ENCODE data around the gene SNURF.

DNA sequence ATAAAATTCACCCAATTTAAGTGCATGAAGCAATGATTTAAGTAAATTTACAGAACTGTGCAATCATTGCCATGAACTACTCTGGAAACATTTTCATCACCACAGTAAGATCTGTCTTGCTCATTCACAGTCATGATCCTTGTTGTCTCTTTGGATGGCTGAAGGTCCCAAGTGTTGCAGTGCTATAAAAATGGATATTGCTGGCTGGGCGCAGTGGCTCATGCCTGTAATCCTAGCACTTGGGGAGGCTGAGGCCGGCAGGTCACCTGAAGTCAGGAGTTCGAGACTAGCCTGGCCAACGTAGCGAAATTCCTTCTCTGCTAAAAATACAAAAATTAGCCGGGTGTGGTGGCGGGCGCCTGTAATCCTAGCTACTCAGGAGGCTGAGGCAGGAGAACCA is 17.0 kb downstream of the SNURF start:
- TF ChIP-seq FOS (IDR thresholded peaks at IDR 0.05; ENCODE audit: low read depth, low read length) (no peak), POLR2A (IDR thresholded peaks at IDR 0.05; ENCODE audit: low read depth, low read length) (no peak), CTCF (conservative IDR thresholded peaks at IDR 0.05; ENCODE audit: low read depth, low read length) (no peak), CEBPB (IDR thresholded peaks at IDR 0.05; ENCODE audit: low read depth, low read length) (no peak), MAZ (IDR thresholded peaks at IDR 0.05; ENCODE audit: borderline replicate concordance, low read depth, low read length) (no peak), RCOR1 (IDR thresholded peaks at IDR 0.05; ENCODE audit: insufficient replicate concordance, low read length) (no peak), SMC3 (IDR thresholded peaks at IDR 0.05; ENCODE audit: low read depth, low read length) (no peak), MAFK (IDR thresholded peaks at IDR 0.05; ENCODE audit: low read depth, low read length) (no peak), RFX5 (IDR thresholded peaks at IDR 0.05; ENCODE audit: low read depth, low read length) (no peak), BHLHE40 (IDR thresholded peaks at IDR 0.05; ENCODE audit: low read depth, low read length) (no peak), RAD21 (IDR thresholded peaks at IDR 0.05; ENCODE audit: low read length) (no peak), MXI1 (IDR thresholded peaks at IDR 0.05; ENCODE audit: borderline replicate concordance, low read depth, low read length) (no peak)
- TF ChIP-seq, protein P1, sequence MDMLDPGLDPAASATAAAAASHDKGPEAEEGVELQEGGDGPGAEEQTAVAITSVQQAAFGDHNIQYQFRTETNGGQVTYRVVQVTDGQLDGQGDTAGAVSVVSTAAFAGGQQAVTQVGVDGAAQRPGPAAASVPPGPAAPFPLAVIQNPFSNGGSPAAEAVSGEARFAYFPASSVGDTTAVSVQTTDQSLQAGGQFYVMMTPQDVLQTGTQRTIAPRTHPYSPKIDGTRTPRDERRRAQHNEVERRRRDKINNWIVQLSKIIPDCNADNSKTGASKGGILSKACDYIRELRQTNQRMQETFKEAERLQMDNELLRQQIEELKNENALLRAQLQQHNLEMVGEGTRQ (IDR thresholded peaks at IDR 0.05; ENCODE audit: low read depth, low read length), result no peak
- TF ChIP-seq, protein P2, sequence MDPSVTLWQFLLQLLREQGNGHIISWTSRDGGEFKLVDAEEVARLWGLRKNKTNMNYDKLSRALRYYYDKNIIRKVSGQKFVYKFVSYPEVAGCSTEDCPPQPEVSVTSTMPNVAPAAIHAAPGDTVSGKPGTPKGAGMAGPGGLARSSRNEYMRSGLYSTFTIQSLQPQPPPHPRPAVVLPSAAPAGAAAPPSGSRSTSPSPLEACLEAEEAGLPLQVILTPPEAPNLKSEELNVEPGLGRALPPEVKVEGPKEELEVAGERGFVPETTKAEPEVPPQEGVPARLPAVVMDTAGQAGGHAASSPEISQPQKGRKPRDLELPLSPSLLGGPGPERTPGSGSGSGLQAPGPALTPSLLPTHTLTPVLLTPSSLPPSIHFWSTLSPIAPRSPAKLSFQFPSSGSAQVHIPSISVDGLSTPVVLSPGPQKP (IDR thresholded peaks at IDR 0.05; ENCODE audit: borderline replicate concordance, low read depth, low read length), result no peak
